LoVo (cell line): Measurements from ENCODE around the gene ASXL2.
"Not testable (repeated sequence)": the region's sequence is repeated elsewhere in the genome, so short reads cannot be mapped to it uniquely, and the experiment has no call there.

ENCODE experiments used
- DNase-seq: peaks from one replicate; pipeline ENCODE4 v3.0.0-alpha.2; 2016; ENCODE audit warnings: low spot score

ASXL2 gene

DNA sequence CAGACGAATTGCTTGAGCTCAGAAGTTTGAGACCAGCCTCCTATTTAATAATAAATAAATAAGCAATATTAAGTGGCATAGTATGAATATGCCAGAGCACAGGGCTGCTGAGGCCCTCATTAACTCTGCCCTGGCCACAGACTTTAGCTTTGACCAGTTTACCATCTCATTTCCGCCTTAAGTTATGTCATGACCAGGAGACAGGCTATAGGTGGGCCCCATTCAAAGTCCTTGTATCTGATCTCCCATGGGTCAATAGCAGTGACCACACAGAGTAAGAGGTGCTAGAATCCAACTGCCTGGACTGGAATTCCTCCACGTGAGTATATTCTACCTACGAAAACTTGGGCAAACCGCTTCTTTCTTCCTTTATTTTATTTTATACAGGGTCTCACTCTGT lies 13.4 kb upstream of the ASXL2 start:
- no peak for DNase-seq

DNA sequence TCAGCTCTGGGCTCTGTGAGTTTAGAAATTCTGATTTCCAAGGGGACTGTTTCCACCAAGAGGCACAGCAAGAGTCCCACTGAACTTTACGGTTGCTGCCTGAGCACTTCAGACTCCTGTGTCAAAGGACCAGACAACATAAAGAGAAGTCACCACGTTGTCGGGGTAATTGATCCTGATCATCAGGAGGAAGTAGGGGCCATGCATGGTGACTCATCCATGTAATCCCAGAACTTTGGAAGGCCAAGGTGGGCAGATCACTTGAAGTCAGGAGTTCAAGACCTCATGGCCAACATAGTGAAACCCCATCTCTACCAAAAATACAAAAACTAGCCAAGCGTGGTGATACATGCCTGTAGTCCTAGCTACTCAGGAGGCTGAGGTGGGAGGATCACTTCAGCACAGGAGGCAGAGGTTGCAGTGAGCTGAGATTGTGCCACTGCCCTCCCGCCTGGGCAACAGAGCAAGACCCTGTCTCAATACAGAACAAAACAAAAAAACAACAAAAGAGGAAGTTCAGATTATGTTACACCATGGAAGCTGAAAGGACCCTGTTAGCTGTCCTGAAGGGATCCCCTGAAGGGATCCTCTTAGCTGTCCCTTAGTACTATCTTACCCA lies 9.4 kb upstream of the ASXL2 start:
- no peak for DNase-seq

DNA sequence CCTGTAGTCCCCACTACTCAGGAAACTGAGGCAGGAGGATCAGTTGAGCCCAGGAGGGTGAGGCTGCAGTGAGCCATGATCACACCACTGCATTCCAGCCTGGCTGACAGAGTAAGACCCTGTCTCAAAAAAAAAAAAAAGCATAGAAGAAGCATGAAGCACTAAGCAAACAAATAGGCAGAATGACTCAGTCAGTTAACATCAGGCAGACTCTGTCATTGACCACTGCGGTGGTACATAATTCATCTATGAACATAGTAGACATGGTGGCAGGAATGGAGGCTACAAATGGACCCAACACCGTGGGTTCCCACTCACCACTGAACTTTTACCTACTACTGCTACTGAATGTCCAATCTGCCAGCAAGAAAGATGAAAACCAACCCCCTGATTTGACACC lies 7.6 kb upstream of the ASXL2 start:
- peak; percentile 44 for DNase-seq

DNA sequence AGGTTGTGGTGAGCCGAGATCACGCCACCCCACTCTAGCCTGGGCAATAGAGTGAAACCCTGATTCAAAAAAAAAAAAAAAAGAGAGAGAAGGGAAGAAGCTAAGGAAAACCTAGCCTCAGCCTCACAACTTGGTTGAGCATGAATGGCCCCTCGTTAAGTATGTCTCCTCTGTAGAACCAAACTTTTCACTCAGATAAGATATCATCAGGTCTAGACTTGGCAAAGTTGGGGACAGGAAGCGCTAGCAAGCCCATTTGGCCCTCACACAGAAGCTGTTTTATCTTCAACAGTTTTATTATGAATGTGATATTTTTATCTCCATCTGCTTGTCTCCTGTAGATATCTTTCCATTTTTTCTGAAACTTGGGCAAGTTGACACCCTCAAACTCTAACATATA lies 3.5 kb upstream of the ASXL2 start:
- no peak for DNase-seq

DNA sequence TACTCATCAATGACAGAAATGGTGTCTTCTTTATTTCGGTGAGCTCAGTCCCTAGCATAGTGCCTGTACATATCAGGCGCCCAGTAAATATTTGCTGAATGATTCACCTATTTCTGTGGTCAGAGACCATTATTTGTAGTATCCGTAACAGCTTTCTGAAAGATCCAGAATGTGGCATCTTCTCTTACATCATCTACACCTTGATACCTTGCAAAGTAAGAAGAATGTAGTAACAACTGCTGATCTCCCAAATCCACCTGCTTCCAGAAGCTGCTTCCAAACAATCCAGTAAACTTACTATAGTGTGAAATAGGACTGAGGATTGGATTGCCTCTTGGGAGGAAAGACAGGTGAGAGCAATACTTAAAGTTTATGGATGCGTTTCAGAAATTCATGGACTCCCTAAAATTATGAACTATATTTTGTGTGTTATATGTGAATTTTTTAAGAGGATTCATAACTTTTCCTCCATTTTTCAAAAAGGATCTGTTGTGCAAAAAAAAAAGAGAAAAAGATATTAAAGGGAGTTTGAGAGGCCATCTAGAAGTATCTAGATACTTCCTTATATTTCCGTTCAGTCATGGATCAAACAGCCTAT lies 945 bp upstream of the ASXL2 start:
- peak; percentile 46 for DNase-seq

DNA sequence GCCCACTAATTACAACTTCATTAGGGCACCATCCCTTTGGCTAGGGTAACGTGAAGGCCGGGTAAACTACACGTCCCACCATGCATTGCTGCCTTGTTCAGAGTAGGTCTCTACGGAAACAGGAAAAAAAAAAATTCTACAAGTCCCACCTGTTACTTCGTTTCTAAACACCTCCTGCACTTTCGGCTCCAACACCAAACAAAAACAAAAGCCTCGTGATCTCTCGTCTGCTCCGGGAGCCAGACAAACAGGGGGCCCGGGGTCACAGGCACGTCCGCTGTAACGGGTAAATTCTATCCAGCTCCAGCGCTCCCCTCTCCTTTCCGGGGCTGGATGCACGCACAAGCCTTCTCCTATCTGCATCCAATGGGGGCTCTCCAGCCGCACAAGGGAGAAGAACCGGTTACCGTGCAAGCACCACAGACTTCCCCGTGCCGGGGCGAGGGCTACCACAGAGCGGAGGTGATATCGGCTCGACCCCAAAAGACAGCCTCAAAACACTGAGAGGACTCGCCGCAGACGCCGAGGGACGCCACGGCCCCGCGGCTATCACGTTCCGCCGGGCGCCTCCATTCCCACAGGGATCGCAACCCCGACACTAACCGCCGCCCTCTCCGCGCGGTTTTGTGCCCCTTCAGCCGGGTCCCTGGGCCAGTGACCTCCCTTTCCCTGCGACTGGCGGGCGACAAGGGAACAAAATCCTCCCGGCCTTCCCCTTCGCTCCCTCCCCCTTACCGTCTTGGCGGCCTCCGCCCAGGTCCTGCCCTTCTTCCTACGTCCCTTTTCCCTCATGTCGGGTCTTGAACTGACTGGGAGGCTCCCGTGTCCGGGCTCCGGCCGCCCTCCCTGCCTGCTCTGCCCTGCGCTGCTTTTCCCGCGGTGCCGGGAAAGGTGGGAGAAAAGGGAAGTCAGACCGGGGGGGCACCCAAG lies 591 bp downstream of the ASXL2 start:
- peak; percentile 74 for DNase-seq

DNA sequence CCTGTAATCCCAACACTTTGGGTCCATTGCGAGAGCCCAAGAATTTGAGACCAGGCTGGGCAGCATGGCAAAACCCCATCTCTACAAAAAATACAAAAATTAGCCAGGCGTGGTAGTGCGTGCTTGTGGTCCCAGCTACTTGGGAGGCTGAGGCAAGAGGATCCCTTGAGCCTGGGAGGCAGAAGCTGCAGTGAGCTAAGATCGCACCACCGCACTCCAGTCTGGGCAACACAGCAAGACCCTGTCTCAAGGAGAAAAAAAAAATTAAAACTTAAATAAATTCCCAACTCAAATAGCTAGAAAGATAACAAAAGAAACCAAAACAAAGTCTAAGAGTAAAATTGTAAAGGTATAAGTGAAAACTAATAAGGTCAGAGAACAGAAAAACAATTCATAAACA lies 6.2 kb downstream of the ASXL2 start:
- no peak for DNase-seq

DNA sequence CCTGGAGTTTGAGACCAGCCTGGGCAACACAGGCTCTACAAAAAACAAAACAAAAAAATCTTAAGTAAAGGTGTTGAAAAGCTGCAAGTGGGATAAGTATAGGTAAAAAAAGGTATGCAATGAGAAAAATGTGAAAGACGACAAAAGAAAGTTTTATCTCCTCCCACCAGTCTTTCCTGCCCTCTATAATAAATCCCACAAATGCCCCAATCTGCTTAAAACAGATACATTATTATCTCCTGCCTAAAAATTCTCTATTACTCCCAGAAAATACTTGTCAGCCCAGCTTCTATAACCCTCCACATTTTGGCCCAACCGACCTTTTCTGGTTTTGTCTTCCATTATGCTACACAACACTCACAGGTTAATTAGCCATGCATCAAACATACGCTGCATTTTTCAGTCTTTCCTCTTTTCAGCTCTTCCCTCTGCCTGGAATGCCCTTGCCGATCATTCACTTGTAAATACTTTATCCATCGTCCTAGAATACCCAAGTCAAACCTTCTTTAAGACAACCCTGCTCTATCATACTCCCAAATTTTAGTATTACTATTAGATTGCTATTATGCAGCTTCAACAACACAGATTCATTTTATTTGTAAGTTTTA lies 10.8 kb downstream of the ASXL2 start:
- DNase-seq, result no peak

DNA sequence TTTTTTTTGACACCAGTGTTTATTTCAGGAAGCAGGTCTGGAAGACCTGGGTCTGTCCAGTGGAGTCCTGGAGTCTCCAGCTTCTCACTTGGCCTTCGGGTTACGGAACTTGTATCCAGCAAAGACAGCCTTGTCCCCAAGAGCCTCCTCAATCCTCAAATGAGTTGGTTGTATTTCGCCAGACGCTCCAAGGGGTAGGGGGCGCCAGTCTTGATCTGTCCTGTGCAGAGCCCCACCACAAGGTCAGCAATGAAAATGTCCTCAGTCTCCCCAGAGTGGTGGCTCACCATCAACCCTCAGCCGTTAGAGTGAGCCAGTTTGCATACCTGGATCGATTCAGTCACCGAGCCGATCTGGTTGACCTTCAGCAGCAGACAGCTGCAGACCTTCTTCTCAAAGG lies 21.9 kb downstream of the ASXL2 start:
- no peak for DNase-seq

DNA sequence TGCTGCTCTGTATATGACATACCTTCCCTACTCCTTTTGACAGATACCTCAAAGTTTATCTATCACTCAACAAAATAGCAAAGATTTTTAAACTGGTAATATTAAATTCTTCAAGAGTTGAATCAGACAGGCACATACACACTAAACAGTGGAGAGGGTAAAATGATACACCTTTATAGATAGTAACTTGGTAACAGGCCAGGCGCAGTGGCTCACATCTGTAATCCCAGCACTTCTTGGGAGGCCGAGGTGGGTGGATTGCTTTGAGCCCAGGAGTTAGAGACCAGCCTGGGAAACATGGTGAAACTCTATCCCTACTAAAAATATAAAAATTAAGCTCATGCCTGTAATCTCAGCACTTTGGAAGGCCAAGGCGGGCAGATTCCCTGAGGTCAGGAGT lies 23.2 kb downstream of the ASXL2 start:
- DNase-seq, result no peak

DNA sequence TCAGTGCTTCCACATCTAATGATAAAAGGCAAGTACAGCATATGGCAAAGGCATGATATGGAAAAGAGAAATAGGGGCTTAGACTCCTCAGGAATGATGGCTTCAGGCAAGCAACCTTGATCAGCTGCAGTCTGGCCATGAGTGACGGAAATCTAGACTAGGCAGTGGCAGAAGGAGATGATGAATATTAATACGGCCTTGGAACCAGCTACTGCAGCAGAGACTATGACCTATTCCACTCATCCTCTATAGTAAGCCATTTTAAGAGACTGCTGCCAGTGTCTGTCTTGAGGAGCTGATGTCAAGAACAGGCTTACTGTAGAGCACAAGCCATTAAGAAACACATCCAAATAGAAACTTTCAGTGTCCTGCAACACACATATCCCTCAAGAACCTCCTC lies 23.7 kb downstream of the ASXL2 start:
- DNase-seq, result no peak

DNA sequence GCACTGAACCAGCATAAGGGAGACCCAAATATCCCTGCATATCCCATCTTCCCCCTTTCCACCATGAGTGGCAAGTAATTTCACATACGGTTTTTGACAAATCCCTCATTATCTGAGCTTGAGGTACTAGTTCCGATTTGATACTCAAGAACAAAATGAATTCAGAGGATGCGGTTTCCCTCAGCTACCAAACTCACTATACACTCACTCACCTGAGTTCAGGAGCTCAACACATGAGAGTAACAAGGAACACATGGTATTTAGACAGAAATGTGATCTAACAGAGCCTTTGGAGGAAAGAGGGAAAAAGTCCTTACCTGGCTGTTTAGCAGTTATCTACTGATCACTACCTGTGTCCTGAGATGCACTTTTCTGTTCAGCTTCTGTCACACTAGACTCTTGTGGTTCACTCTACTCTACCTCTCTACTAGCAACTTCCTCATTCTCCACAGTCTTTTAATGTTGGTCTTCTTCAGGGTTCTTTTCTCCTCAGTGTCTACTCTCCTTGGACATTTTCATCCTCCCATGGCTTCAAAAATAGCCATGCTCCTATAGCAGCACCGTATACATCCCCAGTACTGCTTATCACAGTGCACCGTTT lies 25.1 kb downstream of the ASXL2 start:
- no peak for DNase-seq

DNA sequence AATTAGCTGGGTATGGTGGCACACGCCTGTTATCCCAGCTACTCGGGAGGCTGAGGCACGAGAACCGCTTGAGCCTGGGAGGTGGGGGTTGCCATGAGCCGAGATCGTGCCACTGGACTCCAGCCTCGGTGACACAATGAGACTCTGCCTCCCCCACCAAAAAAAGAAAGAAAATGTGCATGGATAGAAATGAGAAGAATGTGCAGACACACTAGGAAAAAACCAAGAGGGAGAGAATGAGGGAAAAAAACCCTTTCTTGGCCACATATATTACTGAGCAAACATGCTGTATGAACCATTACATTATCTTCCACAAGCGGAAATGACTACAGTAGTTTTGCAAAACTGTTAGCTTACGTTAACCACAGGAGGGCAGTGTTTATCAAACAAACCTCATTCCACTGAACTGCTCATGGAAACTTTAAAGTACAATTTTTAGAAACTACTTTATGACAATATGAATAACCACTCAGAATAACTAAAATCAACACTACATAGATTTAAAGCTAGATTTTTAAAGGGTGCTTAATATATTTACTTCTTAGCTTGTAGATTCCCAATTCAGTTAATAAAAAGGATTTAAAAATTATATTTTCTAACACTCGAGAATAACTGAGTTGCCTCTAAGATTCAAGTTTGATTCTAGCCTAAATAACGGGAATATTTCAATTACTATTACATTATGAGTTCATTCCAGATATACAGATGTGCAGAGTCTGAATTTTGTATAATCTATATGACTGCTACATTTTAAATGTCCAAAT lies 26.4 kb downstream of the ASXL2 start:
- DNase-seq, result peak; percentile 71

DNA sequence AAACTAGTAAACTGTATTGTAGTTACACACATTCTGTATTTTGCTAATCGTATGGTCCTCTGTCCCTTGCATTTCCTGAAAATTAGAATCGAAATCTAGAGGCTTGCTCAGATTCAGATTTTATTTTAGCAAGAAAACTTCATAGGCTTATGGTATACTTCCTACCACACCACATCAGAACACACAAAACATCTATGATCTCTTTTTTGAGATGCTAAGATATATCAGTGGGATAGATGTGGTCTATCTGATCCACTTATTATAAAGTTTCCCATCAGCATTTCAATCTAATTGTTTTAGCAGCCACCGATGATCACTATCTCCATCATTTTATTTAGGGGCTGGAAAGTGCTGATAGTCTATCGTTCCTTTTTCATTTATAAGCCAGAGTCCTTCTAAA lies 27.9 kb downstream of the ASXL2 start:
- not testable (repeated sequence) for DNase-seq

DNA sequence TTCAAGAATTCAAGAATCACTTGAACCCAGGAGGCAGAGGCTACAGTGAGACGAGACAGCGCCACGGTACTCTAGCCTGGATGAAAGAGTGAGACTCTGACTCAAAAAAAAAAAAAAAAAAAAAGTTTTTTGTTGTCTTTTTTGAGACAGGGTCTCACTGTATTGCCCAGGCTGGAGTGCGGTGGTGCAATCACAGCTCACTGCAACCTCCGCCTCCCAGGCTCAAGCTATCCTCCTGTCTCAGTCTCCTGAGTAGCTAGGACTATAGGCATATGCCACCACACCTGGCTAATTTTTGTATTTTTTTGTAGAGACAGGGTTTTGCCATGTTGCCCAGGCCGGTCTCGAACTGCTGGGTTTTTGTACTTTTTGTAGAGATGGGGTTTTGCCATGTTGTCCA lies 28.9 kb downstream of the ASXL2 start:
- not testable (repeated sequence) for DNase-seq

DNA sequence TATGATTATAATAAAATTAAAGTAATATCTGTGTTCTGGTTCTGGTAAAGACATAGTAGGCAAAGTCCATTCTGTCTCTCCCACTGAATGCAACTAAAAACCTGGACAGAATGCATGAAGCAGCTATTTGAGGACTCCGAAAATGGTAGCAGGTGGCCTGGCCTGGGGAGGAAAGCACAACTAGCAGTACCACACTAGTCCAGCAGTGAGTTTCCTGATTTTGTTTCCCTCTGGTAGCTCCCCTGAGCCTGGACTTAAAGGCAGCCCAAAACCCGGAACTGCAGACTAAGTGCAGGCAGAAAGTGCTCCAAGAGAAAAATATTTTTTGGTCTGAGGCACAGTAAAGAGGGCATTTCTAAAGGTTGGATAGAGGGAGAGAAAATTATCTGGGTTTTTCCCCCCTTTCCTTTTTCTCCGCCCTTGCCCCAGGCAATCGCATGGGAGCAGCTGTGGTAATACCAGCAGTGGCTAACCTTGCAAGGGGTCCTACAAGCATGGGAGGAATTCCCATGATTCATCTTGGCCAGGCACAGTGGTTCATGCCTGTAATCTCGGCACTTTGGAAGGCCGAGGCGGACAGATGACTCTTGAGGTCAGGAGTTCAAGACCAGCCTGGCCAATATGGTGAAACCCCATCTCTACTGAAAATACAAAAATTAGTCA lies 32.3 kb downstream of the ASXL2 start:
- DNase-seq, result no peak

DNA sequence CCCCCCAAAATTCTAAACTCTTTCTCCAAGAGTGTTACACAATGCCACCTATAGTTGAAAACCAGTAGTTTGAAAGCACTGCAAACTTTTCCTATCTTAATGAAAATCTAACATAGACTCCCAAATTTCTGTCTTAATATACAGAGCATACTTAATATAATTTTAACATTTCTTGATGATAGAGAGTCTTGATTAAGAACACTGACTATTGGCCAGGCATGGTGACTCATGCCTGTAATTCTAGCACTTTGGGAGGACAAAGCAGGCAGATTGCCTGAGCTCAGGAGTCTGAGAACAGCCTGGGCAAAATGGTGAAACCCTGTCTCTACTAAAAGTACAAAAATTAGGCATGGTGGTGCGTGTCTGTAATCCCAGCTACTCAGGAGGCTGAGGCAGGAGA lies 34.2 kb downstream of the ASXL2 start:
- no peak for DNase-seq

DNA sequence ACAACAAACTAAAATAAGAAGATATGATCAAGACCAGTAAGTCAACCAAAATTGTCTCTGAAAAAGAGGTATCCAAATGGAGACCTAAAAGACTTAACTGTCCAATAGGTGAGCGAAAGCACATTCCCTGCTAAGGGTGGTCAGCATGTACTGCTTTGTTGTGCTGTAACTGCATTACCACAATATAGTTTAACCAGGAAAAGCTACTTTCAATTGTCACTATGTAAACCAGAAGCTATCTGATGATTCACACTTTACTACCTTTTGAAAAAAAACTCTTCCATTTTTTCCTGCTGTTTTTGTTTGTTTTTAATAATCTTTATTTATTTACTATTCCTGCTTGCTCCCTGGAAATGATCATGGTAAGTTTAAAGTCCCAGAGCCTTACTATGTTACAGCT lies 36.1 kb downstream of the ASXL2 start:
- no peak for DNase-seq

DNA sequence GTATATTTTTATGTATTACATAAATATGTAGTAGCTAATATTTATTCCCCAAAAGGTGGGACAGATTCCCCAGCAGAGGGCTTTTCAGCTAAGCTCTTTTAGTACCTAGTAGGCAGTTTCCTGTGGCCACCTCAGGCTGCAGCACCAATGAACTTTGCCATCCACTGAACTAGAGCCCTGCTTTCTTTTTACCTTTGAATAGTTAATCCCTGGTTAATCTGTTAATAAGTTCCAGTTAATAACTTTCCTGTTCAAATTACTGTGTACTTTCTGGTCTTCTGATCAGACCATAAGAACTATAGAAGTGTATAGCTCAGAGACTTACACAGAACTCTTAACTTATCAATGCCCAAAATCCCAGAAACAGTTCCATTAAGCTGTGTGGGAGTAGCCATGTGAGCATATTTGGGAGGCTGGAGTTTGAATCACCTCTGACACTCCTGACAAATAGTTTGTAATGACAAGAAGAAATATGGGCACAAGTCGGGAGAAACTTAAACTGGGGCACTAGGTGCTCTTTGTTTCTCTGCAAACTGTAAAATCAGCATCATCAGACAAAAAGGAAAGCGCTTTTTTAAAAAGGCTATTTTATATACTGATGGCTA lies 40.0 kb downstream of the ASXL2 start:
- DNase-seq, result no peak

DNA sequence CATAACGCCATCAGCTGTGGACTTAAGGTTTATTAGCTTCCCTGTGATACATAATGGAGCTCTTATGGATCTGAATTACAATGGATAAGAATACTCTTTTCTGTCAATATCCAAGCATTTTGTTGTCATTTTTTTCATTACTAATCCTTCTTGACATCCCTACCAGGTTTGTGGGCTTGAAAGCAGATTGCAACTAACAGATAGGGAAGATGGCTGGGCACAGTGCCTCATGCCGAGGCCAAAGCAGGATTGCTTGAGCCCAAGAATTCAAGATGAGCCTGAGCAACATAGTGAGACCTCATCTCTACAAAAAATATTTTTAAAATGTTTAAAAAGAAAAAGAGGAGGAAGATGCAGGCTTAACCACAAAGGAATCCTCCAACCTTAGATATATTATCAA lies 42.4 kb downstream of the ASXL2 start:
- DNase-seq, result no peak

DNA sequence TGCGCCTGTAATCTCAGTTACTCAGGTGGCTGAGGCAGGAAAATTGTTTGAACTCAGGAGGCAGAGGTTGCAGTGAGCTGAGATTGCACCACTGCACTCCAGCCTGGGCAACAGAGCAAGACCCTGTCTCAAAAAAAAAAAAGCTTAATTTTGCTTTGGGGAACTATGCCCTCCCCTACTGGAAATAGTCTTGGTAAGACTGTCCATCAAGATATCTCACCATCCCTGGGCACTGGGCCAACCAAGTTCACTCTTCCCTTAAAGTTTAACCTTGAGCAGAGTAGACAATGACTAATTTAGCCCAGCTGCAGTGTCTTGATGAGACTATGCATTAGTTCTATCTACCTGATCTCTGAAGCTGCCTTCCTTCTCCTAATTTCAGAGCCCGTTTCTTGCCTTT lies 44.7 kb downstream of the ASXL2 start:
- DNase-seq, result no peak
